ENCODE measurements around the gene CKLF.
A peak's percentile ranks its signal among the peaks of the same experiment; 100 is the strongest.
"Not testable (repeated sequence)": the region's sequence is repeated elsewhere in the genome, so short reads cannot be mapped to it uniquely, and the experiment has no call there.

CKLF gene

GRCh38 chr16:66596986-66597848, 44.8 kb downstream of the CKLF start:
- no peak for DNase-seq (ENCODE audit: low read depth in 3 of 3, low spot score in 1 of 3)

- DNase-seq (ENCODE audit: low read depth in 3 of 3, low spot score in 1 of 3): no peak
Measured at GRCh38 chr16:66598111-66598510, 45.7 kb downstream of the CKLF start.

- DNase-seq (ENCODE audit: low read depth in 3 of 3, low spot score in 1 of 3): no peak
Measured at GRCh38 chr16:66599726-66600125, 47.4 kb downstream of the CKLF start.

- no peak for DNase-seq (ENCODE audit: low read depth in 3 of 3, low spot score in 1 of 3)
Measured at GRCh38 chr16:66600477-66600876, 48.1 kb downstream of the CKLF start.

- no peak for DNase-seq (ENCODE audit: low read depth in 3 of 3, low spot score in 1 of 3)
Measured at GRCh38 chr16:66601471-66601870, 49.1 kb downstream of the CKLF start.

- DNase-seq (ENCODE audit: low read depth in 3 of 3, low spot score in 1 of 3): peak in 2 of 3 donors; percentile 42 to 53
Measured at GRCh38 chr16:66603537-66604375, 51.4 kb downstream of the CKLF start.

- peak in 2 of 3 donors; percentile 42 to 68 for DNase-seq (ENCODE audit: low read depth in 3 of 3, low spot score in 1 of 3)
Measured at GRCh38 chr16:66604376-66605176, 52.2 kb downstream of the CKLF start, which contains the start of gene CMTM3. CMTM3 (plus strand) TSS chr16:66604704; CDS start chr16:66604806, 102 bp downstream.

GRCh38 chr16:66605177-66605978, 53.0 kb downstream of the CKLF start:
- peak in 1 of 3 donors; percentile 24 for DNase-seq (ENCODE audit: low read depth in 3 of 3, low spot score in 1 of 3)

GRCh38 chr16:66605979-66606751, 53.8 kb downstream of the CKLF start:
- no peak for DNase-seq (ENCODE audit: low read depth in 3 of 3, low spot score in 1 of 3)

GRCh38 chr16:66608241-66609138, 56.1 kb downstream of the CKLF start:
- DNase-seq (ENCODE audit: low read depth in 3 of 3, low spot score in 1 of 3): peak in 2 of 3 donors; percentile 64 to 84

- no peak for DNase-seq (ENCODE audit: low read depth in 3 of 3, low spot score in 1 of 3)
Measured at GRCh38 chr16:66609139-66609510, 56.7 kb downstream of the CKLF start.

GRCh38 chr16:66610111-66610820, 57.9 kb downstream of the CKLF start:
- DNase-seq (ENCODE audit: low read depth in 3 of 3, low spot score in 1 of 3): no peak

- not testable (repeated sequence) for DNase-seq (ENCODE audit: low read depth in 3 of 3, low spot score in 1 of 3)
Measured at GRCh38 chr16:66611911-66612310, 59.5 kb downstream of the CKLF start.

- no peak for DNase-seq (ENCODE audit: low read depth in 3 of 3, low spot score in 1 of 3)
Measured at GRCh38 chr16:66612422-66612821, 60.0 kb downstream of the CKLF start.

- no peak for DNase-seq (ENCODE audit: low read depth in 3 of 3, low spot score in 1 of 3)
Measured at GRCh38 chr16:66614161-66614802, 61.9 kb downstream of the CKLF start.

Measured in stimulated activated CD4-positive, alpha-beta T cell treated with anti-CD3 and anti-CD28 coated beads, TNF-alpha, amount 100 ng/mL, for 1 hour (primary cell).